IPS DF 4.7 (cell line): ENCODE measurements around the gene RNU5B-1.

Source experiments
- DNase-seq: peaks from one replicate; pipeline ENCODE4 v3.0.0-alpha.2; 2013; ENCODE audit warnings: low spot score; ENCODE audit errors: extremely low read depth

RNU5B-1 gene

DNA sequence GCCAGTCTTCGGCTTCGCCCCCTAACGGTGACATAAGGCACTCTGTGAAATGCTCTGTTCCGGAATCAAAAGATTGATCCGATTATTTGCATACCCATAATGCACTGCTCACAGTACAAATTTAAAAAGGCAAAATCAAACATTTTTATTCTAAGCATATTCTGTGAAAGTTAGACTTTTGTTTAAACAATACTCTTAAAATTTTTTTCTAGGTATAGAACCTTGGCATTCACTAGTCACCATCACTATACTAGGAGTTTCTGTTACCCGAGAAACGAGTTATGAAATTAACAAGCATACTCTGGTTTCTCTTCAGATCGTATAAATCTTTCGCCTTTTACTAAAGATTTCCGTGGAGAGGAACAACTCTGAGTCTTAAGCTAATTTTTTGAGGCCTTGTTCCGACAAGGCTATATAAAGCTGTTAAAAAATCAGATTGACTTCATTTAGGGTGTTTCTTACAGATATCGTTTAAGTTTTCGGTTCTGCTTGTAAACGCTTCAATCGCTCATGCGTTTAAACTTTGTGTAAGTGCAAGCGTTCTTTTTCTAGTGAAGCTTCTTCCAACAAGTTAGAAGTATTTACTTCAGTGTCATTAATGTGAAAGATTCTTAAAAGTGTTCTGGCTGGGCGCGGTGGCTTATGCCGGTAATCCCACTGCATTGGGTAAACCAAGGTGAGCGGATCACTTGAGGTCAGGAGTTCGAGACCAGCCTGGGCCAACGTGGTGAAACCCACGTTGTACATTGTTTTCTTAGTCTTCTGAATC is at the start of gene RNU5B-1:
RNU5B-1 (plus strand) TSS at position 297 of the 769 bp plus-strand sequence.
- peak; percentile 88 for DNase-seq

DNA sequence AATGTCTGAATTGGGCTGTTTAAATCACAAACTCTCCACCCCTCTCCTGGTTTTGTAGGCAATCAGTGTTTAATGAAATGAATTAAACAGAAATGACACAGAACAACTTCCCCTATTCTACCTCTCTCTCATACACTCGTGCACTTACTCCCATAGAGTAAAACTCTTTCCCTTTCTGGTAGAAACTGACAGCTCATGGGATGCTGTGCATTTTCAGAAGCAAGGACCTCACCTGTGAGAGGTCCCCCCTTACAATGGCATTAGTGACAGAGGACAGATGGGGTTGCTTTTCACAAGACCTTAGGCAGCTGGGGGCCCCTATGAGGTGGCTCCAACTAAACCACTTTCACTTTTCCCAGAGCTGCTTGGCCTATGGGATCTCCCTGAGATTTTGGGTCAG is 49.7 kb upstream of the RNU5B-1 start:
- DNase-seq, result no peak

DNA sequence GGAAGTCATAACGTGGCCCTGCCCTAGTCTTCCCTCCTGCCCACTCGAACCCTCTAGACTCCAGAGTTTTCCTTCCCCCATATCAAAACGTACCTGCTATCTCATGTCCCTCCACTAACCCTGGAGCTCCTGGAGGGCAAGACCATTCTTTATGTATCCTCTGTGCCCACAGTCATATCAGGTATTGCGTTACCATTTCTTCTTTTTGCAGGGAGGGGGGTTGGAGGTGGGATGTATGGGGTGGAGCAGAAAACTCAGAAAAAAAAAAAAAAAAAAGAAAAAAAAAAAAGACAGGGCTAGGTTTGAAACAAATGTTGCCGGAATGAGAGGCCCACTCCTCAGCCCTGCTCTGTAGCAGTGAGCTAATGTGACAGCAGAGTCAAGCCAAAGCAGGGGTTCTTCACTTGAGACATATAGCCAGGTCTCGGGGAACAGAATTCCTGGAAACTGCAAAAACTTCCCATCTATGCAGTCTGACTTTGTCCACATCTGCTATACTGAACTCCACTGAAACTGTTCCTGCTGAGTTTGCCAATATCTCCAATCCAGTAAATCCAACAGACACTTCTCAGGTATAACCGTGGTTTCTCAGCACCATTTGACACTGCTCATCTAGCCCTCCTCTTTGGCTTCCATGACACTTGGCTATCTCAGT is 48.9 kb upstream of the RNU5B-1 start:
- DNase-seq, result no peak

- DNase-seq, result no peak
Observed at GRCh38 chr15:65258375-65259262, 45.9 kb upstream of the RNU5B-1 start.

GRCh38 chr15:65259367-65259797 is 45.1 kb upstream of the RNU5B-1 start:
- DNase-seq, result no peak

DNA sequence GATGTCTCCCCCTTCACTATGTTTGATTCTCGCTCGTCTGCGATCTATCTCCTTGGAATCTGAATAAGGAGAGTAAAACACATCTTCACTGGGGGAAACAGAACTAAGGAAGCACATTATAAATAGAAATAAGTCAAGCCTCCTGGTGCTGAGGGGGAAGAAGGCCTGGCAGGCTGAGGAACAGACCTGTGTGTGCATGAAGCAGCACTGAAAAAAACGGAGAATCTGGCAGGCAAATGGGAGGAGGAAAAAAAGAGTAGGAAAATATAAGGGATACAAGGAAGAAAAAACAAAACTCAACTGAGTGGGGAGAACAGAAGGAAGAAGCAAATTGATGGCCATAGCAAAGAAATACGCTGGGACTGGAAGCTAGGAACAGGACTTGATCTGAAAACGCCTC is 43.5 kb upstream of the RNU5B-1 start:
- DNase-seq, result no peak

DNA sequence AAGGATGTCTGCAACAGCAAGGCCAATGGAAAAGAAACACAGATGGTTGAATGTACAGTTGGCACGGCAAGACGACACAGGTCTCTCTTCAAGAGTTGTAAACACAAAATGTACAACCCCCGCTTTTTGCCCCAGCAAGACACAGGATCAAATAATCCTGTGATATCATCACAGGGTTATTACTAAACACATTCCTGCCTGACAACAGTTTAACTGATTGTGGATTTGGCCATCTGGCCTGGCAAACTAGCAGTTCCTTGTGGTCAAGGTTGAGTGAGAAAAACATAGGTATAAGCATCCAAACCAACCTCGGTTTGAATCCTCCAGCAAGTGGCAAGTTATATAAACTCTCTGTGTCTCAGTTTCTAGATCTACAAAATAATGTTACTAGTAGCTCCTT is 41.2 kb upstream of the RNU5B-1 start:
- no peak for DNase-seq

DNA sequence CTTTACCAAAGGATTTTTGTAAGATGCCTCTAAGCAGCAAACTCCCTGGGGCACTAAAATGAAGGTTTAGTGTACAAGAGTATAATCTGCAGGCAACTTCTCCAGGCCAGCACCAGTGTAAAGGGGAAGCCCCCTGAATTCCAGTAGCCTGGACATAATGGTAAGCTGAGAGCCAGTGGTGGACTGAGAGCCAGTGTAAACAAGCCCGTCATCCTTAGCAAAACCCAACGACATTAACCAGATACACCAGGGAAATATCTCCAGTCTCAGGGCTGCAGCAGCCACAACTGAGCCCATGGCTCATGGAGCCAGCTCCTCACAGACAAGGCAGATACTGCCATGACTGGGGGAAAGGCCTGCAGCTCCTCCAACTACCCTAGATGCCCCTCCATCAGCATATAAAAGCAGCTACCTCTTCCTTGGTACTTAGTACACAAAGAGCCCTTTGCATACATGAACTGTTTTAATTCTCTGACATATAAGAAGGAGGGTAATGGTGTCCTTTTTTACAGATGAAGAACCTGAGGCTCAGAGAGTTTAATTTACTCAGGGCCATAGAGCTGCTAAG is 39.5 kb upstream of the RNU5B-1 start:
- DNase-seq, result no peak

DNA sequence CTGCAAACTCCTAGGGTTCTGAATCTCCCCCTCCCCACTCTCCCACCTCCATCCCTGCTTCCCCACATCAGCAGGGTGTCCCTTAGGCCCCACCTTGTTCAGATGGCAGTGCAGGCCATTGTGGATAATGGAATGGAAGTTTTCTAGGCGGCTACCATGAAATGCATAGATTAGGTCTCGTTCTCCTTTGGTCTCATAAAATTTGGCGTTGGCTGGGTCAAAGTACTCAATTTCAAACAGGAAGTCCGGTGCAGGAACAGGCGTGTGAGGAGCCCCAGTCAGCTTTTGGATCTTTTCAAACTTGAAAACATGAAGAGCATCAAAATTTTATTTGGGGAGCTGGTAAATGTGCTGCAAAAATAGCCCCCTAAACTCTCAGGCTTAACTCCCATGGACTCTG is 38.0 kb upstream of the RNU5B-1 start:
- no peak for DNase-seq

DNA sequence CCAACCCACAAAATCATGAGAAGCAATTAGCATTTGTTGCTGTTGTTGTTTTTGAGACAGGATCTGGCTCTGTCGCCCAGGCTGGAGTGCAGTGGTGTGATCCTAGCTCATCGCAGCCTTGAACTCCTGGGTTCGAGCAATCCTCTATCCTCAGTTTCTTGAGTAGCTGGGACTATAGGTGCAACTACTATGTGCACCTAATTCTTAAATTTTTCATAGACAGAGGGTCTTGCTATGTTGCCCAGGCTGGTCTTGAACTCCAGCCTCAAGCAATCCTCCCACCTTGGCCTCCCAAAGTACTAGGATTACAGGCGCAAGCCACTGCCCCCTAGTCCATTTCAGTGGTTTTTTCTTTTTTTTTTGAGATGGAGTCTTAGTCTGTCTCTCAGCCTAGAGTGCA is 36.1 kb upstream of the RNU5B-1 start:
- DNase-seq, result no peak

DNA sequence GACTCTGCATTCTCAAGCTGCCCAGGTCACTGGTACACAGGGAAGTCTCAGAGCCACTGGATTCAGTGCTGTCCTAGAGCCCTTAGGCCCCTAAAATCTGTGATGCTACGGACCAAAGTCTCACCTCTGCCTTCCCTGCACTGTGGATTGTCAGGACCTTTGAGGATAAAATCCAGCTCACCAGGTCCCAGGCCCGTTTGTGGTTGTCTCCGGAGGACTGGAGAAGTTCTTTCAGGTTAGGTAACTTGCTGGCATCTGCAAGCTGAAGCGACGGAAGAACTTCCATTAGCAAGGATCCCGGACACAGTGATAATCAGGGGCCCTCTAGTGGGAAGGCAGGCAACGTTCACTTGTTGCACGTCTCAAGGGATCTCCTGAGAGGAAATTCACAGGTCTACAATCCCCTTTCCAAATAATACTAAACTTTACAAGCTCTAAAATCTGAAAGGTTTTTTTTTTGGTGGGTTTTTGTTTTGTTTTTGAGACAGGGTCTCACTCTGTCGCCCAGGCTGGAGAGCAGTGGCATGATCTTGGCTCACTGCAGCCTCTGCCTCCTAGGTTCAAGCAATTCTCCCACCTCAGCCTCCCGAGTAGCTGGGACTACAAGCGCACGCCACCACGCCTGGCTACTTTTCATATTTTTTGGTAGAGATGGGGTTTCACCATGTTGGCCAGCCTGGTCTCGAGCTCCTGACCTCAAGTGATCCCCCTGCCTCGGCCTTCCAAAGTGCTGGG is 33.5 kb upstream of the RNU5B-1 start:
- DNase-seq, result peak; percentile 53

DNA sequence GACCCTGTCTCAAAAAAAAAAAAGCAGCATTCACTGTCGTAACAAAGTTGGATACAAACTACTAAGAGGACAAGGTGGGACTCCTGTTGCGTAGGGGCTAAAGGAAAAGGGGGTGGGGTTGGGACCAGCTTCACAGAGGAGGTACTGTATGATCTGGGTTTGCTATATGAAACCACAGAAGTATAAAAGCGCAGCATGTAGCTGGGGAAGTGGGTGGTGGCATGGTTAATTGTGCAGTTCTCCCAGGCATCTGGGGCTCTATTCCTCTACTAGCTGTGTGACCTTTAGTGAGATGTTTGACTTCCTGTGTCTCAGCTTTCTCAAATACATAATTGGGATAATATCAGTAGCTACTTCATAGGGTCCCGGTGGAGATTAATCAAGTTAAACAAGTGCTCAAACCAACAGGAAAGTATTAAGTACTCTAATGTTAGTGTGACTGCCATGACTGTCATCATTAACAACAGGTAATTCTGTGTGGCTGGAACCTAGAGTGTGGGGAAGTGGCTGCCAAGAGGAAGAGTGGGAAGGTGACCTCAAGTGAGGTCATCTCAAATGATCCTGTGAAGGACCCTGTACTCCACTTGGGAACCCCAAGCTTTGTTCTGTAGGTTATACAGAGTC is 29.3 kb upstream of the RNU5B-1 start:
- DNase-seq, result no peak

DNA sequence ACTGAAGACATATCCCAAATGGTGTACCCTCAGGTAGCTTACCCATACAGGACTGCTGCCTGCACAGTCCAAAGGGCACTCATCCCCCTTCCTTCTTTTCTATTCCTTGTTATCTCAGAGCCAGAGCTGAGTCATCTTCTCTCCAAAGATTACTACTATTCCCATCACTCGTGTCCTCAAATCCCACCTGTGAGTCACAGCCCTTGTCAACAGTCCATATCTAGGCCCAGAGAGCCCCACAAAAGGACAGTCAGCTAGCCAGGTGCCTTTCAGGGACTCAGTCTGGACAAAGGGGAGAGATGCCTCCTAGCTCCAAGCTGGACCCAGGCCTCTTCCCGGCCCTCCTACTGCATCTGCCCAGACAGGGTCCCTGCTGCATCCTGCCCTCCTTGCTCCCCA is 28.8 kb upstream of the RNU5B-1 start:
- DNase-seq, result no peak

DNA sequence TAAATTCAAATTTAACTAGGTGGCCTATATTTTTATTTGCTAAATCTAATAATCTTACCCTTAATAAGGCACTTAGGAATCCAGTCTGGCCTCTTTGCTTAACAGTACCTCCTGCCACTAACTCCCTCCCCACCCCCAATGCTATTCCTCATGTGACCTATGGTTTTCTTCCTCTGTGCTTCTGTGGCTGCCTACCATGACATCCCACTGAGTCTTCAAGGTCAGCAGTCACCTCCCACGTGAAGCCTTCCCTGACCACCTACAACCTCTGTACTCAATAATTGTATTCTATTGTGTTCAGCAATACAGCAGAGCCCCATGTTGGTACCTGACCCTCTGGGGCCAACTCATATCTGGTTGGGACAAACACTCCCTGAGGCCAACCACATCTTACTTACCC is 27.5 kb upstream of the RNU5B-1 start:
- no peak for DNase-seq

- no peak for DNase-seq
Observed at GRCh38 chr15:65278480-65278879, 26.0 kb upstream of the RNU5B-1 start.

- no peak for DNase-seq
Observed at GRCh38 chr15:65285291-65286068, 19.0 kb upstream of the RNU5B-1 start.

DNA sequence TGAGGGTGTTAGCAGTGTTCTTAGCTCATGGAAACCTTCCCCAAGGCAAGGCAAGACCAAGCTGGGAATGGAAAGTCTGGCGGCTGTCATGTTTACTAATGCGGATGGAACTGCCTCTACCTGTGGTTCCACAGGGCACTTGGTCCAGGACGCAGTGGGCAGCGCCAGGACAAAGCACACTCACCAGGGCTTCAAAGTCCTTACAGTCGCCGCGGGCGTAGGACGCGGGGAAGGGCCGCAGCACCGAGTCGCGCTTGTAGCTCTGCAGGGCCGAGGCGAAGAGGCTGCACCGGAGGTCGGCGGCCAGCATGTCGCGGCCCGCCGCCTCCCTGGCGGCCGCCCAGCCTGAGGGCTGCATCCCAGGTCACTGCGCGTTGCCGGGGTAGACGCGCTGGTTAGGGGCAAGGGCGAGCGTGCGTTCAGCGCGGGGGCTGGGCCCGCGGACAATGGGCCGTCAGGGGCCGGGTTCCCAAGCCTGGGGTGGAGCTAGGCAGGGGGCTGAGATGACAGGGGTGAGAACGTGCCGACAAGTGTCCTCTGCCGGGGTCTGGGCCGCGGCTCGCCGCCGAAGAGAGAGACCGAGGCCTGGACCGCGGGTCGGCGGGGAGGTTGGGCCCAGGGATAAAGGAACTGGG is 18.3 kb upstream of the RNU5B-1 start:
- no peak for DNase-seq

- DNase-seq, result no peak
Observed at GRCh38 chr15:65286704-65287519, 17.6 kb upstream of the RNU5B-1 start, which contains the start of gene PARP16. TSS of gene PARP16 (minus strand) at chr15:65286883. CDS start at chr15:65286426, 457 bp downstream.
